ENCODE data around the gene HRH3. TPM values are rescaled to one million over a fixed set of nuclear protein-coding genes. Genes with fewer than 3 reads are reported as not detected.

HRH3 gene
- total RNA-seq (not detected in 2 replicates), polyA plus RNA-seq (not detected in 2 replicates), polyA minus RNA-seq (not detected in 2 replicates)
- total RNA-seq (2013): 0.02 TPM

GRCh38 chr20:62219992-62220665 lies at the start of gene HRH3:
TSS of gene HRH3 (minus strand) at chr20:62220278. CDS start at chr20:62219970, 308 bp downstream.
- Histone ChIP-seq H3K9me3 (ENCODE audit: control extremely low read depth in 1 of 3, control insufficient read depth in 2 of 3, insufficient read depth in 1 of 3, low read length in 2 of 3) (peaks cover 0 to 34% (median 0%) of the 10 kb centered on the region in 3 donors), H4K20me1 (ENCODE audit: control insufficient read depth, insufficient read depth, low read length, poor library complexity, severe bottlenecking) (peaks cover 5% of the 10 kb centered on the region), H3K4me2 (replicated peaks; ENCODE audit: low read depth, low read length, poor library complexity, severe bottlenecking) (peak within 1 kb of the TSS; percentile 60), H3K4me1 (ENCODE audit: control insufficient read depth in 2 of 2, insufficient read depth in 2 of 2, low read length in 2 of 2) (peaks cover 12 to 17% of the 10 kb centered on the region in 2 donors), H3K4me3 (ENCODE audit: control extremely low read depth in 1 of 5, extremely low read depth in 1 of 5, insufficient read depth in 1 of 5, low read depth in 2 of 5, low read length in 4 of 5) (no peak within 1 kb of the TSS), H3K27ac (ENCODE audit: low read length in 2 of 2) (no peak within 1 kb of the TSS), H3K9ac (ENCODE audit: low read length) (no peak within 1 kb of the TSS), H3K27me3 (replicated peaks in 1 of 4; ENCODE audit: control extremely low read depth in 1 of 4, control insufficient read depth in 3 of 4, insufficient read depth in 4 of 4, low read length in 3 of 4) (peaks cover 0 to 81% (median 33%) of the 10 kb centered on the region in 4 experiments), H3K36me3 (replicated peaks in 1 of 2; ENCODE audit: control extremely low read depth in 1 of 2, control insufficient read depth in 1 of 2, extremely low read depth in 1 of 2, insufficient read depth in 2 of 2, low read length in 1 of 2) (no peaks in the 10 kb centered on the region), H3K79me2 (ENCODE audit: control insufficient read depth, insufficient read depth, low read length) (no peaks in the 10 kb centered on the region), H2AFZ (ENCODE audit: insufficient read depth, low read depth, low read length, poor library complexity, severe bottlenecking) (no peak within 1 kb of the TSS)
- peaks cover 33% of the 10 kb centered on the region for H3K27me3 Mint-ChIP-seq
- DNase-seq (peak; percentile 61), ATAC-seq (ENCODE audit: low read depth) (peak; percentile 87)
- 1% methylated on average over 83 of the region's 84 CpGs for WGBS (ENCODE audit: insufficient coverage)
- no peaks in the 10 kb centered on the region for H3K9me3 Mint-ChIP-seq (ENCODE audit: insufficient read depth)
- CTCF ChIA-PET: no interaction called here
- TF ChIP-seq EZH2 (IDR thresholded peaks at IDR 0.05; ENCODE audit: borderline replicate concordance, insufficient read depth, low read depth, low read length, poor library complexity, severe bottlenecking) (no peak), CTCF (IDR thresholded peaks at IDR 0.05) (no peak)
- peaks cover 2% of the 10 kb centered on the region for H3K4me1 Mint-ChIP-seq
- no peak within 1 kb of the TSS for H3K27ac Mint-ChIP-seq
- H3K4me3 Mint-ChIP-seq: peak within 1 kb of the TSS; percentile 49
- POLR2A ChIA-PET: no interaction called here
- intact Hi-C loops (cut with micrococcal nuclease): loop anchor here (1.0 kb wide), 1 partner anchor 18 kb away; the partner anchor contains the start of gene OSBPL2

GRCh38 chr20:62269871-62270270 lies 49.8 kb upstream of the HRH3 start:
- no peak overlapping the region for H3K27ac ChIP-seq (ENCODE audit: low read length in 2 of 2)
- no peak overlapping the region for H3K4me3 Mint-ChIP-seq
- intact Hi-C loops (cut with micrococcal nuclease): no loop called here
- ChIA-PET CTCF (no interaction called here), POLR2A (no interaction called here)
- peaks cover 0 to 6% (median 0%) of the 10 kb centered on the region in 3 donors for H3K9me3 ChIP-seq (ENCODE audit: control extremely low read depth in 1 of 3, control insufficient read depth in 2 of 3, insufficient read depth in 1 of 3, low read length in 2 of 3)
- 98% methylated on average over 17 of the region's 17 CpGs for WGBS (ENCODE audit: insufficient coverage)
- no peaks in the 10 kb centered on the region for H3K9me3 Mint-ChIP-seq (ENCODE audit: insufficient read depth)
- no peak overlapping the region for H3K4me3 ChIP-seq (ENCODE audit: control extremely low read depth in 1 of 5, extremely low read depth in 1 of 5, insufficient read depth in 1 of 5, low read depth in 2 of 5, low read length in 4 of 5)
- peaks cover 0 to 71% of the 10 kb centered on the region in 2 experiments for H3K36me3 ChIP-seq (replicated peaks in 1 of 2; ENCODE audit: control extremely low read depth in 1 of 2, control insufficient read depth in 1 of 2, extremely low read depth in 1 of 2, insufficient read depth in 2 of 2, low read length in 1 of 2)
- TF ChIP-seq EZH2 (IDR thresholded peaks at IDR 0.05; ENCODE audit: borderline replicate concordance, insufficient read depth, low read depth, low read length, poor library complexity, severe bottlenecking): no peak
- no peak overlapping the region for H3K9ac ChIP-seq (ENCODE audit: low read length)
- H3K4me1 Mint-ChIP-seq: peaks cover 15% of the 10 kb centered on the region
- H3K27ac Mint-ChIP-seq: no peak overlapping the region
- H4K20me1 ChIP-seq (ENCODE audit: control insufficient read depth, insufficient read depth, low read length, poor library complexity, severe bottlenecking): peaks cover 30% of the 10 kb centered on the region
- H3K27me3 Mint-ChIP-seq: no peaks in the 10 kb centered on the region
- no peak for ATAC-seq (ENCODE audit: low read depth)
- H3K27me3 ChIP-seq (replicated peaks in 1 of 4; ENCODE audit: control extremely low read depth in 1 of 4, control insufficient read depth in 3 of 4, insufficient read depth in 4 of 4, low read length in 3 of 4): no peaks in the 10 kb centered on the region
- no peak overlapping the region for H3K4me2 ChIP-seq (replicated peaks; ENCODE audit: low read depth, low read length, poor library complexity, severe bottlenecking)
- peaks cover 9% of the 10 kb centered on the region for H3K79me2 ChIP-seq (ENCODE audit: control insufficient read depth, insufficient read depth, low read length)
- no peak for DNase-seq
- no peak overlapping the region for H2AFZ ChIP-seq (ENCODE audit: insufficient read depth, low read depth, low read length, poor library complexity, severe bottlenecking)
- peaks cover 9 to 12% of the 10 kb centered on the region in 2 donors for H3K4me1 ChIP-seq (ENCODE audit: control insufficient read depth in 2 of 2, insufficient read depth in 2 of 2, low read length in 2 of 2)

Data from B cell (primary cell).